Cardiac septum (tissue), 1 donor: ENCODE measurements around the gene PPP1R8. TPM values are rescaled to one million over a fixed set of nuclear protein-coding genes. Genes with fewer than 3 reads are reported as not detected.
"Not testable (repeated sequence)": the region's sequence is repeated elsewhere in the genome, so short reads cannot be mapped to it uniquely, and the experiment has no call there.

ENCODE experiments used
- DNase-seq: peaks from one replicate; pipeline ENCODE4 v3.0.0-alpha.2; 2020; ENCODE audit warnings: low spot score
- intact Hi-C: fragments of 100-400 bp; cut with DNase I; formaldehyde crosslinking; loops from one replicate; pipeline ENCODE4 v1.14.0; 2022
- total RNA-seq: library from RNA; stranded (reverse); fragmentation: NEBNext Ultra II Directional; extraction: Animal tissue kit (Norgen Biotek cat#: 25700); gene quantifications from one replicate; pipeline ENCODE4 v1.2.1, GENCODE V29; 2021
- donor health status: DM: no; HTN: no; CAD: no.

The PPP1R8 gene
- total RNA-seq, 1 donor from 2014 or later: 23.8 TPM

DNA sequence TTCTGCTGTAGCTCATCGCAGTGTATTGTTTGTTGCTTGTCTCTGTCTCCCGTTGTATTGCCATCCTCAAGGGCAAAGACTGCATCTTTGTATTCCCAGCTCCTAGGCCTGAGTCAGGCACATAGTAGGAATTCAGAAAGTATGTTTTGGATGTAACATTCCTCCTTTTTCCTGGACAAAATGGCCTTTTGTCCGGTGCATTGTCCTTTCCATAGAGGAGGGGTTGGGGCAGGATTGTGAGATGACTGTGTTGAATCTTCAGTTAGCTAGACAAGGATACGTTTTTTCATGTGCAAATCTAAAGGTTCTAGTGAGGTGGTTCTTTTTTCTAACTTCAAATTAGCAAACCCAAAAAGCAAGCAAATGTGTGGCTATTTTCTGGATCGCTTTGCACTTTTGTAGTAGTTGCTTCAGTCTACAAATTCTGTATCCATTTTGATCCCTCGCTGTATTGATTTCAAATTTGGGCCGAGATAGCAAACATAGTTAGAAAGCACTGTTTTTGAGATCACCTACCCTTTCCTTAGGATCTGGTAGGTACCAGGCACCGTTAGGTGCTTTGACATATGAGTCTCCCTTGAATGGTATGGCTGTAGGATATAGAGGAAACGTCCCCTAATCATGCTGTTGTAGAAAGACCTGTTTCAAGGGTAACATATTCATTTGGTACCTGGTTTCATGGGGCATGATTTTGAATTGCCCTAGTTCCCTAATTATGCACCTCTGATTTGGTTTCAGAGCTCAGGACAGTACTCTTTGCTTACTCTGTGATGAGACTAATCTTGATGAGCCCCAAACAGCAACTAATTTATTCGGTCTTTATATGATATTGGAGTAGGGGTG, 1.2 kb downstream of the PPP1R8 start:
- no peak for DNase-seq
- intact Hi-C loops: loop anchor here (2.0 to 5.0 kb wide), 2 partner anchors 59 to 107 kb away; partner anchors contain the start of genes FAM76A and STX12

DNA sequence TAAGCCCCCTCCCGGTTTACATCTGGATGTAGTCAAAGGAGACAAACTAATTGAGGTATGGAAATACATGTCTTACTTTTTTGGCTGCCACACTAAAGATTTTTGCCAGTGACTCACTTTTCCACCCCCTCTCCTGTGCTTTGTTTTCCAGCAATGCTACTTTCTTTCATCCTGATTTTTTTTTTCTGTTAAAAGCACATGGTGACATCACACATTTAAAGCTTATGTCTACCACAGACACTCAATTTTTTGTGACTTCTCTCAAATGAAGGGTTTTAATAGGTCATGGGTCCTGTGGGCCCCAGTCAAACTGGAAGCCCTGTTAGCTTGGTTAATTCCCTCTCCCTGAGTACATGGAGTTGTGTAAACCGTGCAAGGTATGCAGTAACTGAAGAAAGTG, 2.2 kb downstream of the PPP1R8 start:
- intact Hi-C loops: loop anchor here (5.0 kb wide), 1 partner anchor 60 kb away; the partner anchor contains the start of gene STX12
- DNase-seq: no peak

DNA sequence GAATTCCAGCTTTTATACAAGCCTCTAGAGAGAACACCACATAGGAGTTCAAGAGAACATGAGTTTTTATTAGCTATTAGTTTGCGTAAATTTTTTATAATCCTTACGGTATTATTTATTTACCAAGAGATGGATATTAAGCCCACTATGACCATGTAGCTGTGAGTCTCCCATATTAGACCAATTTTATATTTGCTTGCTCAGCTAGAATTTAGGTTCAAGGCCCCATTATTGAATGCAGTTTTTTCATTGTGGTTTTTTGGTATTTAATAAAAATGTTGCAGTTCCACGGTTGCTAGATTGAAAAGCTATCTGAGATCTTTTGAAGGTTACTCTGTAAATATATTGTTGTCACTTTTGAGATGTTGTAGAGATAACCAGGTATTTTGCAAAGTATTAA, 2.9 kb downstream of the PPP1R8 start:
- intact Hi-C loops: loop anchor here (5.0 kb wide), 1 partner anchor 61 kb away; the partner anchor contains the start of gene STX12
- DNase-seq: no peak

DNA sequence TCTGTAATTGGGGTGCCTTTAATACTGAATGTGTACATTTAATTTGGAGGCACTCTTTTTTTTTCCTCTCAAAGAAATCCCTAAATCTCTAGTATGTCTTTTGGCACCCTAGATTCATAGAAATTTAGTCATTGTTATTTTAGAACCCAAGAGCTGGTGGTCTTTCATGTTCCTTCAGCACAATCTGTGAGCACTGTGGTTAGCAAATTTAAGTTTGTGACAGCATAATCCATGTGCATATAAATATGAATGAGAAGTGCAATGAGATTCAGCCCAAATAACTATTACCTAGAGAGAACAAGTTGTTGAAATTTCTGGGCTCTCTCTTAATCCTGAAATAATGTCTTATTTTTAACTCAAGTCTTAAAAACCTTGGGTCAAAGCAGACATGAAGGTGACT, 4.5 kb downstream of the PPP1R8 start:
- intact Hi-C loops: no loop called here
- DNase-seq: no peak

DNA sequence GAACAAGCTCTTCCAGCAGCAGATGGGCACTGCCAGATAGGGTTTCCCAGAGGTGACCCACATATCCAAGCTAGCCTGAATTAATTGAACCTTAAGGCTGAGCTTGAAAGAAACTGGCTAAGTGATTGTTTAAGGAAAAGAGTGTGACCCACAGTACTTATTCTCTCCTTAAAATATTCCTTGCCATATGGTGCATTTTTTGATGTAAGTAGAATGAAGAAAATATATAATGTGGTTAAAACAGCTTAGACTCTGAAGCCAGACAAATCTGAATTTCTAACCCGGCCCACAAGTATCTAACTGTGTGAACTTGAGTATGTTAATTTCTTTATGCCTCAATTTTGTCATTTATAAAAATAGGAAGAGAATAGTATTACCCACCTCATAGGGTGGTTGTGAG, 4.9 kb downstream of the PPP1R8 start:
- no peak for DNase-seq
- intact Hi-C loops: no loop called here

DNA sequence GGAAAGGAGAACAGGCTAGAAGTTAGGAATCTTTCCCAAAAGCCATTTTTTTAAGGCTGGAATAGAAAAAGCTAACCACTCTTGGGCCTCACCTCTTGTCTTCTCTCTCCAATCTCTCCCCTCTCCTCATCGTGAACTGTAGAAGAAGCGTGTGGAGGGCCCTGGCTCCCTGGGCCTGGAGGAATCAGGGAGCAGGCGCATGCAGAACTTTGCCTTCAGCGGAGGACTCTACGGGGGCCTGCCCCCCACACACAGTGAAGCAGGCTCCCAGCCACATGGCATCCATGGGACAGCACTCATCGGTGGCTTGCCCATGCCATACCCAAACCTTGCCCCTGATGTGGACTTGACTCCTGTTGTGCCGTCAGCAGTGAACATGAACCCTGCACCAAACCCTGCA, 19.4 kb downstream of the PPP1R8 start:
- intact Hi-C loops: no loop called here
- DNase-seq: no peak

DNA sequence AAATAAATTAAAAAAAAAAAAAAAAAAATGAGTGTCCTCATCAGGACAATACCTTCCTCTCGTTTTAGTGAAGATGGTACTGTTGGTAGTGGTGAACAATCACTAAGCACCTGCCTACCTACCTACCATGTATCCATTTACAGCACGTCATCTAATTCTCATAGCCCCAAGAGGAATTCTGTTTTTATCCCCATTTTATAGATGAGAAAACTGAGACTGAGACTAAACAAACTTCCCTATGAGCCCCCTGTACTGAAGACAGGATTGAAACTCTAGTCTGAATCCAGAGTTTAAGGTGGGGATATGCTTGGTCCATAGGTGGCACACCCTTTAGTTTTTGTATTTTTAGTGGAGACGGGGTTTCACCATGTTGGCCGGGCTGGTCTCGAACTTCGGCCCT, 24.5 kb downstream of the PPP1R8 start:
- intact Hi-C loops: loop anchor here (5.0 kb wide), 1 partner anchor 122 kb away; no protein-coding TSS in a partner anchor

DNA sequence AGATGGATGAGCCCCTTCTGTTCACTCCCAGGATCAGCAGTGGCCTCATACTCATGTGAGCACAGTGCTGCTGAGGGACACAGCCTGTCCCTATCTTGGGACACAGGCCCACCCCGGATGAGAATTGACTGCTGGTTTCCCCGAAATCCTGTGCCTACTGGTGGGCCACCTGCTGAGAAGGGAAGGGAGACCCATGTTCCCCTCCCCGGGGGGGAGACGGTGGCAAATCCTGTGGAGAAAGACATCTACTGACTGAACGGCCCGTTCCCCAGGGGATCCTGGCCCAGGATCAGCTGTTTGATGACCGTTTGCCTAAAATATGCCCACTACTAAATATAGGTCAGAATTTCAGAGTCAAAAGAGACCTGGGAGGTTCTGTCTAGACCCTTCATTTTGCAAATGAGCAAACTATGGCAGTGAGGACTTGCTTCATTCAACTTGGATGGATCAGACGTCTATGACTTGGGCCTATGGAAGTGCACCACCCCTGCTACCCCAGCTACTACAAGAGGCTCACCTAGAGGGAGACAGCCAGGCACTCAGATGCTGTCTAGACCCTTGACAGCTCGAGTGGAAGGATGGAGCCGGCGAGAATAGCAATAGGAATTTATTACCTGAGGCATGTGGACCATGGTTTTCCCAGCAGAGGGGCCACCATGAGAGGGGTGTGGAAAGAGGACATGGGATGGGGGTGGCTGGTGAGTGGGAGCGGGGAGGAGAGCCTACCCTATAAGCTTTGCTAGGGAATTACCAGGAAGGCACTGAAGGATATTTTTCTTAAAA, 26.2 kb downstream of the PPP1R8 start:
- DNase-seq: no peak
- intact Hi-C loops: loop anchor here (5.0 kb wide), 1 partner anchor 121 kb away; no protein-coding TSS in a partner anchor

More for the DNA sequence above, 24.5 kb downstream of the PPP1R8 start:
- no peak for DNase-seq

DNA sequence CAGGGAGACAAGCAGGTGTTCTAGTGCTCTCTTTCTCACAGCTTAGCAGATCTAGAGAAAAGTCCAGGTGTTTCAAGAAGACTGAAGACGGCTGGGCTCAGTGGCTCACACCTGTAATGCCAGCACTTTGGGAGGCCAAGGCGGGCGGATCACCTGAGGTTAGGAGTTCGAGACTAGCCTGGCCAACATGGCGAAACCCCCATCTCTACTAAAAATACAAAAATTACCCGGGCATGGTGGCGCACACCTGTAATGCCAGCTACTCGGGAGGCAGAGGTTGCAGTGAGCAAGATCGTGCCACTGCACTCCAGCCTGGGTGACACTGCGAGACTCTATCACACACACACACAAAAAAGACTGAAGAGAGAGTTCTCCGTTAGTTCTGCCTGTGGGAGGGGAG, 27.0 kb downstream of the PPP1R8 start:
- intact Hi-C loops: loop anchor here (5.0 kb wide), 1 partner anchor 120 kb away; no protein-coding TSS in a partner anchor
- not testable (repeated sequence) for DNase-seq

DNA sequence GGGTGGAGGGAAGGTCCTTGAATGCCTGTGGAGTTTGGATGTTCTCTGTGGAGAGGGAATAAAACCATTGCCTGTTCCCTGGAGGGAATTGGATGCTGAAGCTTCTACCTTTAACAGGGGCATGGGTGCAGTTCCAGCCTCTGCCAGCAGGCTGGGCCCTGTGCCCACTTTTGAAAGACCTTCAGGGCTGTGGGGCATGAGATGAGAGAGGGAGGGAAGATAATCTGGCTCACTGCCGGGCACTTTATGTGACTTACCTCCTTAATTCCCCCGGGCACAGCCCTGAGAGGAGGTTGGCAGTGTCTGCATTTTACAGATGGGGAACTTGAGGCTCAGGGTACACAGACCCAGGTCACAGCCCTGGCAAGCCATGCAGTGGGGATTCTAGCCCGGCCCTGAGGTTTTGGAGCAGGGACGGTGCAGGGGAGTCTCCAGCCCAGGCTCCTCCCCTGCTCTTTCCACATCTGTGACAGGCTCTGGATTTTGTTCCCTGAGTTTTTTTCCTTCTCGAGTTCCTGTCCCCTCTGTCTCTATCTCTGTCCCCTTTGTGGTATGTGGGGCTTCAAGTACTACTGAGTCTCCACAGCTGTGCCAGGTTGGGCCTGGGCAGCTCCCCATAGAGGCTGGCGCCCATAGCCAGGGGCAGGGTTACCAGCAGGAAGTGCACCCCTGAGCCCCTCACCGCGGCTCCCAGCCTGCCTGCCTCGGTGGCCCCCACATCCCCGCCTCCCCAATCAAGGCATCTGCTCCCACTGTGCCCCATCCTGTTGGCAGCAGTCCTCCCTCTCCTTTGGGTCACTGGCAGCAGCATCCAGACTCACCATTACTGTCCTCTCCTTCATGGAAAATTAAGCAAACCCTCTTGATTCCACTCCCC, 27.7 kb downstream of the PPP1R8 start:
- intact Hi-C loops: loop anchor here (5.0 kb wide), 1 partner anchor 119 kb away; no protein-coding TSS in a partner anchor
- DNase-seq: peak; percentile 91

DNA sequence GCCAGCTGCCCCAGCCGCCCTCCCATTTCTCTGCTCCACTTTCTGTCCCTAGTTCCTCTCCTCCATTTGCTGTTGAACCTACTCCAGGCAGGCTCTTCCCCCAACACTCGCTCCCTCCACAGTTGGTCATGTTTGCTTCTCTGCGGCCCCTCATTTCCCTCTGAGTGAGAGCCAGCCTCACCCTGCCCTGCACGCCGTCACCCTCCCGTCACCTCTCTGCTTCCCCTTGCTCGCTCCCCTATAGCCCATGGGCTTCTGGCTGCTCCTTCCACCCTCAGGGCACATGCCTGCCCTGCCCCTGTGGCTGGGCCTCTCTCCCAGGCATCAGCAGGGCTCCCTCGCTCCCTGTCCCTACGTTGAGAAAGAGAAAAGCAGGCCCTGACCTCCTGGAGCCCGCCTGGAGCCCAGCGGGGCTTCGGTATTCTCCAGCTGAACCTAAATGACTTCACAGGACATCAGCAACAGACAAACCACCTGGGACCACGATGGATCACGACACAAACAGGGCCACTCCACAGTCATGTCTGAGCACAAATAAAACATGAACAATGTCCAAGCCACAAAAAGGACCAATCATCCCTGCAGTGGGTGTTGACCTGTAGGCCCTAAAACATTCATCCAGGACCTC, 28.5 kb downstream of the PPP1R8 start:
- intact Hi-C loops: loop anchor here (5.0 kb wide), 1 partner anchor 118 kb away; no protein-coding TSS in a partner anchor
- DNase-seq: no peak

DNA sequence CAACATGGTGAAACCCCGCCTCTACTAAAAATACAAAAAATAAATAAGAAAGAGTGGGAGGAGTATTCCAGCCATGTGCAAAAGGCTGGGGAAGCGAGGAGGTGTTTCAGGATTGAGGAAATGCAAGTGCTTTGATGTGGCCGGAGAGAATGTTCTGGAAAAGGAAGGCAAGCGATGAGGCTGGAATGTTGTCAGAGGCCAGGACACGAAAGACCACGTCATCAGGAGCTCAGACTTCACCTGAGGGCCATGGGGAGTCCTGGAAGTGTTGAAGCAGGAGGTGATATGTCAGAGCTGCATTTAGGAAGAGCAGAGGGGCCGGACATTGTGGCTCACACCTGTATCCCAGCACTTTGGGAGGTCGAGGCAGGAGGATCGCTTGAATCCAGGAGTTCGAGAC, 30.9 kb downstream of the PPP1R8 start:
- no peak for DNase-seq
- intact Hi-C loops: loop anchor here (5.0 kb wide), 1 partner anchor 346 kb away; no protein-coding TSS in a partner anchor

DNA sequence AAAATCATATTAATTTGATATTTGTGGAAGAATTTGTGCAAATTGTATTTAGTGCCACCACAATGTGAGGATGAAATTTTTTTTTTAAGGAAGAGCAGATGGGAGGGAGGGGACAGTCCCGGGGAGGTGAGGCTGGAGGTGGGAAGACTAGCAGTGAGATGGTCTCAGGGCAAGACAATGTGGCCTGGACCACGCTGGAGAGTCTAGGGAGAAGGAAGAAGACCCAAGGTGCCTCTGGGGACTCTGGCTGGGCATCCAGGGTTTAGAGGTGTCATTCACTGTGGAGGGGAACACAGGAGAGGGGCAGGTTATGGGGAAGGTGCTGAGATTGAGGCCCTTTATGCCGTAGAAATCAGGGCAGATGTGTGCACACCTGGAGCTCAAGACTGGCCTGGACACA, 31.4 kb downstream of the PPP1R8 start:
- intact Hi-C loops: loop anchor here (5.0 kb wide), 1 partner anchor 345 kb away; no protein-coding TSS in a partner anchor
- DNase-seq: no peak

DNA sequence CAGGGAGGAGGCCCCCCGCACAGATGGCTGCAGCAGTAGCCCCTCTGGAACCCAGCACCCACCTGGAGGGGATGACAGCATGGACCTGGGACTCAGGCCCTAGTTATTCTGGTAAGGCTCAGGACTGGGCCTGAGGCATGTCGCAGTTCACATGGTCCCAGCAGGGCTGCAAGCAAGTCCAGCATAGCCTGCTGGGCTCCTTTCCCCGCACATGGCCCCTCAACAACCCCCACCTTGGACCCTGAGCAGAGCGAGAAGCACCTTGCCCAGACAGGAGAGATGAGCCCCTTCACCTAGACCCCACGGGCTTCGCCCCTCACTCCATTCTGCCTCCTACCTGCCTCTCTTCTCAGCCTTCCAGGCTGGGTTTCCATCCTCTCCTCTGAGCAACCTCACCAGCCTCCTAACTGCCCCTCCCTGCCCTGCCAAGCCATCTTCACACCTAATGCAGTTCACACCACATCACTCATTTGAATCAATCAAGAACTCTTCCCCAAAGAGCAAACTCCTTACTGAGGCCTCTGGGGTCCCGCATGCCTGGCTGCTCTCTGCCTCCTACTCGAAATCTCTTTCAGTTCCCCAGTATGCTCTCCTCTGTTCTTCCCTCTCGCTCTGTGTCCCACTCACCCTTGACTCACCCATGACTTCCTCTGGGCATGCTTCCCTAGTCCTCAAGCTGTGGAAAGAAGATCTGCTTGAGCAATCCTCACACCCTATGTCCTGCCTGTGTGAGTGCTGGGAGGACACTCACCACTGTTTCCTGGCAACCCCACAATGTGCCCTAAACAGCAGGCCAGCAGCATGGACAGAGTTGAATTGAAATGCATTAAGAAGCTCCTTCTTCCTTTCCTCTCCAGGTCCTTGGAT, 32.3 kb downstream of the PPP1R8 start:
- intact Hi-C loops: loop anchor here (5.0 kb wide), 1 partner anchor 344 kb away; no protein-coding TSS in a partner anchor
- DNase-seq: peak; percentile 81

DNA sequence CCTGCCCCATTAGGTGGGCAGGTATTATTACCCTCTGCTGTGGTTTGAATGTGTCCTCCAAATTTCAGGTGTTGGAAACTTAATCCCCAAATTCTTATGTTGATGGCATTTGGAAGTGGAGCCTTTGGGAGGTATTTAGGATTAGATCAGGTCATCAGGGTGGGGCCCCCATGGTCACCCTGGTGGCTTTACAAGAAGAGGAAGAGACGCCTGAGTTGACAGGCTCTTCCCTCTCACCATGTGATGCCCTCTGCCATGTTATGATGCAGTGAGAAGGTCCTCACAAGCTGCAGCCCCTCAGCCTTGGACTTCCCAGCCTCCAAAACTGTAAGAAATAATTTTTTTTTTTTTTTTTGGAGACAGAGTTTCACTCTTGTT, 32.9 kb downstream of the PPP1R8 start:
- intact Hi-C loops: loop anchor here (5.0 kb wide), 1 partner anchor 344 kb away; no protein-coding TSS in a partner anchor
- DNase-seq: no peak

DNA sequence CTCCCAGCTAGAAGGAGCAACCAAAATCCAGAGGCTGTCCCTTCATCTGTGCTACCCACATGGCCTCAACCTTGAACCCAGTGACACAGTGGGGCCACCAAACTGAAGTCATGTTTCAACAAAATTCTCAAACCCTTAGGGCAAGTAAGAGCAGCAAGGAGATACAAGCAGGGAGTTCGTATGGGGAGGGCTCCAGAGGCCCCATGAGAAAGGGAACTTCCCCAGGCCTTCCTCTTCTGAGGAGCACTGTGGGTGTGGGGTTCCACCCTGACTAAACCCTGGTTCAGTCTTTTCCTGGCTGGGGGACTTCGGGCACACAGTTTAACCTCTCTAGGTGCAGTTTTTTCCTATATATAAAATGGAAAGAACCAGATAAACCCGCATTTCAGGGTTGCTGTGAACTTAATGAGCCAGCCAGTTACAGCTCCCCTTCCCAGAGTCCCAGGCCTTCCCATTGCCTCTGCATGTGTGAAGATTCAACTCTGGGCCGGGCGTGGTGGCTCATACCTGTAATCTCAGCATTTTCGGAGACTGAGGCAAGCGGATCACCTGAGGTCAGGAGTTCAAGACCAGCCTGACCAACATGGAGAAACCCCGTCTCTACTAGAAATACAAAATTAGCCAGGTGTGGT, 33.8 kb downstream of the PPP1R8 start:
- DNase-seq: no peak
- intact Hi-C loops: loop anchor here (5.0 kb wide), 1 partner anchor 343 kb away; no protein-coding TSS in a partner anchor

DNA sequence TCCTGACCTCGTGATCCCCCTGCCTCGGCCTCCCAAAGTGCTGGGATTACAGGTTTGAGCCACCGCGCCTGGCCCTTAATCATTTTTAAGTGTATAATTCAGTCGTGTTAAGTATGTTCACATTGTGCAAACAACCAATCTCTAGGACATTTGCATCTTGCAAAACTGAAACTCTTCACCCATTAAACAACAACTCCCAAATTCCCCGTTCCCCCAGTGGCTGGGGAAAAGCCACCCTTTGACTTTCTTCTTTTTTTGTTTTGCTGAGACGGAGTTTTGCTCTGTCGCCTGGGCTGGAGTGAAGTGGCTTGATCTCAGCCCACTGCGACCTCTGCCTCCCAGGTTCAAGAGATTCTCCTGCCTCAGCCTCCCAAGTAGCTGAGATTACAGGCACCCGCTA, 35.2 kb downstream of the PPP1R8 start:
- intact Hi-C loops: no loop called here
- DNase-seq: no peak
